ENCODE results near the gene TLL2. TPM values are rescaled to one million over a fixed set of nuclear protein-coding genes. Genes with fewer than 3 reads are reported as not detected.

TLL2 gene
- total RNA-seq, 1 donor from 2014 or later: 0.25 TPM

- Histone ChIP-seq H3K9me3 (no peaks in the 10 kb centered on the region), H3K36me3 (no peaks in the 10 kb centered on the region), H3K27ac (no peak overlapping the region), H3K4me1 (peaks cover 21% of the 10 kb centered on the region), H3K4me3 (no peak overlapping the region), H3K27me3 (no peaks in the 10 kb centered on the region)
- intact Hi-C loops (cut with DNase I): no loop called here
- no peak for TF ChIP-seq POLR2AphosphoS5 (IDR thresholded peaks at IDR 0.05; ENCODE audit: insufficient read depth in 1 of 2, low read depth in 1 of 2)
- TF ChIP-seq POLR2A (IDR thresholded peaks at IDR 0.05): no peak
- TF ChIP-seq CTCF (IDR thresholded peaks at IDR 0.05): no peak
- DNase-seq (ENCODE audit: extremely low spot score in 2 of 2): no peak
Observed at GRCh38 chr10:96374004-96374403, 139.7 kb downstream of the TLL2 start.

GRCh38 chr10:96371356-96371755, 142.4 kb downstream of the TLL2 start:
- no peaks in the 10 kb centered on the region for H3K36me3 ChIP-seq
- no peaks in the 10 kb centered on the region for H3K9me3 ChIP-seq
- peaks cover 12% of the 10 kb centered on the region for H3K4me1 ChIP-seq
- intact Hi-C loops (cut with DNase I): no loop called here
- H3K27ac ChIP-seq: no peak overlapping the region
- TF ChIP-seq POLR2AphosphoS5 (IDR thresholded peaks at IDR 0.05; ENCODE audit: insufficient read depth in 1 of 2, low read depth in 1 of 2) (no peak), POLR2A (IDR thresholded peaks at IDR 0.05) (no peak), CTCF (IDR thresholded peaks at IDR 0.05) (no peak)
- no peak for DNase-seq (ENCODE audit: extremely low spot score in 2 of 2)
- no peaks in the 10 kb centered on the region for H3K27me3 ChIP-seq
- no peak overlapping the region for H3K4me3 ChIP-seq

GRCh38 chr10:96370584-96371157, 143.1 kb downstream of the TLL2 start:
- no peaks in the 10 kb centered on the region for H3K9me3 ChIP-seq
- H3K27me3 ChIP-seq: no peaks in the 10 kb centered on the region
- intact Hi-C loops (cut with DNase I): no loop called here
- TF ChIP-seq POLR2AphosphoS5 (IDR thresholded peaks at IDR 0.05; ENCODE audit: insufficient read depth in 1 of 2, low read depth in 1 of 2): no peak
- TF ChIP-seq POLR2A (IDR thresholded peaks at IDR 0.05): no peak
- peak; percentile 35 to 56 (median 53) for TF ChIP-seq CTCF (IDR thresholded peaks at IDR 0.05)
- no peak overlapping the region for H3K4me3 ChIP-seq
- no peak for DNase-seq (ENCODE audit: extremely low spot score in 2 of 2)
- no peaks in the 10 kb centered on the region for H3K36me3 ChIP-seq
- H3K27ac ChIP-seq: no peak overlapping the region
- peaks cover 12% of the 10 kb centered on the region for H3K4me1 ChIP-seq

- intact Hi-C loops (cut with DNase I): no loop called here
- DNase-seq (ENCODE audit: extremely low spot score in 2 of 2): no peak
Observed at GRCh38 chr10:96369890-96370583, 143.7 kb downstream of the TLL2 start.

More at GRCh38 chr10:96369890-96370583, 143.7 kb downstream of the TLL2 start:
- no peak for TF ChIP-seq POLR2AphosphoS5 (IDR thresholded peaks at IDR 0.05; ENCODE audit: insufficient read depth in 1 of 2, low read depth in 1 of 2)
- TF ChIP-seq POLR2A (IDR thresholded peaks at IDR 0.05): no peak
- no peak for TF ChIP-seq CTCF (IDR thresholded peaks at IDR 0.05)
- no peak overlapping the region for H3K27ac ChIP-seq
- H3K4me3 ChIP-seq: no peak overlapping the region
- no peaks in the 10 kb centered on the region for H3K9me3 ChIP-seq
- H3K36me3 ChIP-seq: no peaks in the 10 kb centered on the region
- H3K4me1 ChIP-seq: peaks cover 6% of the 10 kb centered on the region
- no peaks in the 10 kb centered on the region for H3K27me3 ChIP-seq
